ENCODE results near the gene GRK5.

Gene GRK5

DNA sequence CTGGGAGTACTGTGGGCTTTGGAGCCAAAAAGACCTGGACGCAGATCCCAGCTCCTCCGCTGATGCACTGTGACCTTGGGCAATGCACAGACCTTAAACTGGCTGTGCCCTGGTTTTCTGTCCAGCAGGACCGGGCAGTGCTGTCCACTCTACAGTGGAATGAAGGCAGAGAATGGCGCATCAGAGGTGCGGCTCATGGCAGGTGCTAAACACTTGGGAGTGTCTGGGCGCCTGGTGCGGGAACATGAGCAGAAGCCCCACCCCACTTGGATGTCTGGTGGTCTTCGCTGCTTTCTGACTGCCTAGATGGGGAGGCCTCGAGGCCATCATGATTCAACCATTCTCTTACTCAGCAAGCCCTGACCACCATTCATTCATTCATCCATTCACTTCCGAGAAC is 153.7 kb downstream of the GRK5 start:
- no peak overlapping the region for H3K9ac ChIP-seq (ENCODE audit: low read length)
- no peaks in the 10 kb centered on the region for H3K27me3 ChIP-seq (ENCODE audit: control insufficient read depth in 1 of 2, insufficient read depth in 2 of 2, low read length in 2 of 2)
- no peak overlapping the region for H3K4me3 ChIP-seq (ENCODE audit: low read depth in 1 of 2, low read length in 2 of 2)
- no peaks in the 10 kb centered on the region for H3K36me3 ChIP-seq (ENCODE audit: insufficient read depth, low read length)
- H3K9me3 ChIP-seq (ENCODE audit: low read length), result no peaks in the 10 kb centered on the region
- H3K4me1 ChIP-seq (ENCODE audit: insufficient read depth, low read length), result peaks cover 26% of the 10 kb centered on the region
- no peak overlapping the region for H3K27ac ChIP-seq (ENCODE audit: low read depth, low read length)

- no peaks in the 10 kb centered on the region for H3K36me3 ChIP-seq (ENCODE audit: insufficient read depth, low read length)
- H3K27me3 ChIP-seq (ENCODE audit: control insufficient read depth in 1 of 2, insufficient read depth in 2 of 2, low read length in 2 of 2), result no peaks in the 10 kb centered on the region
- H3K27ac ChIP-seq (ENCODE audit: low read depth, low read length), result no peak overlapping the region
- H3K4me1 ChIP-seq (ENCODE audit: insufficient read depth, low read length), result peaks cover 26% of the 10 kb centered on the region
- H3K9ac ChIP-seq (ENCODE audit: low read length), result no peak overlapping the region
- no peaks in the 10 kb centered on the region for H3K9me3 ChIP-seq (ENCODE audit: low read length)
- no peak overlapping the region for H3K4me3 ChIP-seq (ENCODE audit: low read depth in 1 of 2, low read length in 2 of 2)
These were observed 154.8 kb downstream of the GRK5 start for GRCh38 chr10:119362122-119362521.

GRCh38 chr10:119364645-119365600 is 157.6 kb downstream of the GRK5 start:
- H3K27ac ChIP-seq (ENCODE audit: low read depth, low read length), result no peak overlapping the region
- no peak overlapping the region for H3K4me3 ChIP-seq (ENCODE audit: low read depth in 1 of 2, low read length in 2 of 2)
- no peak overlapping the region for H3K9ac ChIP-seq (ENCODE audit: low read length)
- H3K9me3 ChIP-seq (ENCODE audit: low read length), result no peaks in the 10 kb centered on the region
- no peaks in the 10 kb centered on the region for H3K36me3 ChIP-seq (ENCODE audit: insufficient read depth, low read length)
- no peaks in the 10 kb centered on the region for H3K27me3 ChIP-seq (ENCODE audit: control insufficient read depth in 1 of 2, insufficient read depth in 2 of 2, low read length in 2 of 2)
- H3K4me1 ChIP-seq (ENCODE audit: insufficient read depth, low read length), result peaks cover 30% of the 10 kb centered on the region

DNA sequence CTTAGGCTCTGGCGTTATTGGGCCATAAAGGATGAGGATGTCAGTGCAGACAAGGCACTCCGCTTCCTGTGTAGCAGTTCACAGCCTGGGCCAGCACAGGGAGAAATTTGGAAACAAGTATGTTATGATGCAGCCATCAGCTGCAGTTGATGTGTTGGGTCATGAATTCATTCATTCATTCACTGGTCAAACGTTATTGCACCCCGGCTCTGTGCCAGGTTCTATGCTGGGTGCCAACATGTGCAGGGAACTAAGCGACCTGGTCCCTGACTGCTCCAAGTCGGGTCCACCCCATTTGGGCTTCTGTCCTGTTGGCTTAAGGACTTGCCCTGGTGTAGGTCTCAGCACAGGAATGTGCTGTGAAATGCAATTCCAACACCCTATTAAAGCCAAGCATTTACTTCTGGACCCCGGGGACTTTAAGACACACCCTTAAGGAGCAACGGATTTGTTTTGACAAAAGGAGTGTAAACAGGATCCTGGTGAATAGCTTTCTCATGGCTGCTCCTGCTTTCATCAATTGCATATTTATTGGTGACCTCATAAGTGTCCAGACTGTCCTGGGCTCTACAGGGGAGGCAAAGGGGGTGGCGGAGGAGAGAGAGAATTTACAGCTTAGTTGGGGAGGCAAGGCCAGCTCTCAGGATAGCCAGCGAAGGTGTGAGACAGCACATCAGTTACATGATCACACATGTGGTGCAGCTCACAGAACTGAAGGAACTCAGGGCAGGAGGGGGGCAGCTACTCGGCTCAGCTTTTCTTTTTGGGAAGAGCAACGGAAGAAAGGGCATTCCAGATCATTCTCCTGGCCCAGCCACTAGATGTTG is 158.6 kb downstream of the GRK5 start:
- Histone ChIP-seq H3K4me1 (ENCODE audit: insufficient read depth, low read length) (peaks cover 33% of the 10 kb centered on the region), H3K27me3 (ENCODE audit: control insufficient read depth in 1 of 2, insufficient read depth in 2 of 2, low read length in 2 of 2) (no peaks in the 10 kb centered on the region), H3K9me3 (ENCODE audit: low read length) (no peaks in the 10 kb centered on the region), H3K27ac (ENCODE audit: low read depth, low read length) (no peak overlapping the region), H3K9ac (ENCODE audit: low read length) (no peak overlapping the region), H3K36me3 (ENCODE audit: insufficient read depth, low read length) (no peaks in the 10 kb centered on the region), H3K4me3 (ENCODE audit: low read depth in 1 of 2, low read length in 2 of 2) (no peak overlapping the region)

DNA sequence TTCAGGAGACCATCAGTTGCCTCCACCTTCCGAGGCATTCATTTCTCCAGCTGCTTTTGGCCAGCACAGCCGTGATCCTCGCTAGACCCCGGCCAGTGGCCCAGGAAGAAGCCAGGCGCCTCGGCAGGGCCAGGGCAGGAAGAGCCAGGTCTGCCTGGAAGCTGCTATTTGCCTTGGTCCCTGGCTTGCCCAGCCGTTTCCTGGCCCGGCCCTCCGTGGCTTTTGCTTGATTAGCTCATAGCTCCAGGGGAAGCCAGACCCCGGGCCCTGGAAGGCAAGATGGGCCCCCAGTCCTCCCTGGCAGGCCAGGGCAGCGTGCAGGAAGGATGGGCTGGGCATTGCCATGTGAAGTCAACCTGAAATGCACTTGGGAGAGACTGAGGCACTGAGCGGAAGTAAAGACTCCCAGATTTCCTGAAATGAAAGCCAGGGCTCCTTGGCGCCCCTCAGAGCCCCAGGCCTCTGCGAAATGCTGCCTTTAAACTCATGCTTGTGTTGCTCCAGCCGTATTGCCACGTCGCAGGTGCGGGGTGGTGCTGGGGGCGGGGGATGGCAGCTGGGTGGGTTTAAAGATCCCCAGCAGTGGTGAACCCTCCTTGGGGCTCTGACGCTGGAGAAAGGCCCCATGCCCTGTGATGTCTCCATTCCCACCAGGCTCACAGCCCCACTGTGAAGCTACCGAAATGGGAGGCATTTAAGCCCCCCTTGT is 160.6 kb downstream of the GRK5 start:
- no peaks in the 10 kb centered on the region for H3K9me3 ChIP-seq (ENCODE audit: low read length)
- H3K27me3 ChIP-seq (ENCODE audit: control insufficient read depth in 1 of 2, insufficient read depth in 2 of 2, low read length in 2 of 2), result no peaks in the 10 kb centered on the region
- no peak overlapping the region for H3K27ac ChIP-seq (ENCODE audit: low read depth, low read length)
- H3K9ac ChIP-seq (ENCODE audit: low read length), result no peak overlapping the region
- H3K4me3 ChIP-seq (ENCODE audit: low read depth in 1 of 2, low read length in 2 of 2), result no peak overlapping the region
- H3K4me1 ChIP-seq (ENCODE audit: insufficient read depth, low read length), result peaks cover 33% of the 10 kb centered on the region
- no peaks in the 10 kb centered on the region for H3K36me3 ChIP-seq (ENCODE audit: insufficient read depth, low read length)

GRCh38 chr10:119368581-119368980 is 161.2 kb downstream of the GRK5 start:
- Histone ChIP-seq H3K4me1 (ENCODE audit: insufficient read depth, low read length) (peaks cover 33% of the 10 kb centered on the region), H3K4me3 (ENCODE audit: low read depth in 1 of 2, low read length in 2 of 2) (peak overlapping the region in 1 of 2 donors; percentile 11), H3K36me3 (ENCODE audit: insufficient read depth, low read length) (no peaks in the 10 kb centered on the region), H3K9me3 (ENCODE audit: low read length) (no peaks in the 10 kb centered on the region), H3K27ac (ENCODE audit: low read depth, low read length) (no peak overlapping the region), H3K27me3 (ENCODE audit: control insufficient read depth in 1 of 2, insufficient read depth in 2 of 2, low read length in 2 of 2) (no peaks in the 10 kb centered on the region), H3K9ac (ENCODE audit: low read length) (no peak overlapping the region)

DNA sequence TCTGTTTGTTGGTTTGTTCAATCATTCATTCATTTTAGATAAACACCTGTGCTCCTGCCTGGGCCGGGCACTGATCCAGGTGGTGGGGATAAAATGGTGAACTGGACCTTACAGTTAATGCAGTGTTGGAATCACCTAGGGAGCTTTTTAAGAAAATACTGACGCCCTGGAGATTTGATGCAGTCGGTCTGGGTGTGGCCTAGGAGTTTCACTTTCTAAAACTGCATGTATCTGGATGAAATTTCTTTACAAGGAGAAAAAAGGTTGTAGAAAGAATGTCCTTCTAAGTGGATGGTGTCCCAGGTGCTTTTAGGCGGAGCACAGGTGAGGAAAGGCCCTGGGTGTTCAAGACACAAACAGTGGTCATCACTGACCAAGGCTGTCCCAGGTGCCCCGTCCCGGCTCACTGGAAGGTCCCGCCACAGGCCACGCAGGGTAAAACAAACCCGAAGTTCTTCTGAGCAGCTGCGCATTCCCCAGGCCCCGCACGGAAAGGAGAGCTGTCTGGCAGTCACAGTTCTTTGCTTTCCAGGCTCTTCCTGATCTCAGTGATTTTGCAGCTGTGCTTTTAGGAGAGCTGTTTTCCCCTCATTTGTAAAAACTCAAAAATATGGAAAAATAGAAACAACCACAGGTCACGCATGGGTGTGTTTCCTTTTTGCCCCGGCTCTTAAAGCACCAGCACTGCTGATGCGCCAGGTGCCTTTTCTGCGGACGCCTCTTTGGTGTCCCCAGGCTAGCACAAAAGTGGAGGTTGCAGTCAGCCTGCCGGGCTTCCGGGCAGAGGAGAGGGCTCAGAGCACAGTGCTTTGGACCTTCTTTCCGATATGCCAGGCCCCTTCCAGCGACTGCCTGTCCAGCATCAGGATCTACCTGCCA is 161.9 kb downstream of the GRK5 start:
- Histone ChIP-seq H3K27ac (ENCODE audit: low read depth, low read length) (peak overlapping the region; percentile 17), H3K9ac (ENCODE audit: low read length) (no peak overlapping the region), H3K4me1 (ENCODE audit: insufficient read depth, low read length) (peaks cover 33% of the 10 kb centered on the region)

GRCh38 chr10:119370111-119370741 is 162.9 kb downstream of the GRK5 start:
- Histone ChIP-seq H3K27me3 (ENCODE audit: control insufficient read depth in 1 of 2, insufficient read depth in 2 of 2, low read length in 2 of 2) (no peaks in the 10 kb centered on the region), H3K4me1 (ENCODE audit: insufficient read depth, low read length) (peaks cover 30% of the 10 kb centered on the region), H3K9me3 (ENCODE audit: low read length) (no peaks in the 10 kb centered on the region), H3K4me3 (ENCODE audit: low read depth in 1 of 2, low read length in 2 of 2) (no peak overlapping the region), H3K27ac (ENCODE audit: low read depth, low read length) (no peak overlapping the region), H3K36me3 (ENCODE audit: insufficient read depth, low read length) (no peaks in the 10 kb centered on the region), H3K9ac (ENCODE audit: low read length) (no peak overlapping the region)

More for the DNA sequence above, 161.9 kb downstream of the GRK5 start:
- peak overlapping the region in 1 of 2 donors; percentile 11 for H3K4me3 ChIP-seq (ENCODE audit: low read depth in 1 of 2, low read length in 2 of 2)
- no peaks in the 10 kb centered on the region for H3K27me3 ChIP-seq (ENCODE audit: control insufficient read depth in 1 of 2, insufficient read depth in 2 of 2, low read length in 2 of 2)
- no peaks in the 10 kb centered on the region for H3K36me3 ChIP-seq (ENCODE audit: insufficient read depth, low read length)
- H3K9me3 ChIP-seq (ENCODE audit: low read length), result no peaks in the 10 kb centered on the region

DNA sequence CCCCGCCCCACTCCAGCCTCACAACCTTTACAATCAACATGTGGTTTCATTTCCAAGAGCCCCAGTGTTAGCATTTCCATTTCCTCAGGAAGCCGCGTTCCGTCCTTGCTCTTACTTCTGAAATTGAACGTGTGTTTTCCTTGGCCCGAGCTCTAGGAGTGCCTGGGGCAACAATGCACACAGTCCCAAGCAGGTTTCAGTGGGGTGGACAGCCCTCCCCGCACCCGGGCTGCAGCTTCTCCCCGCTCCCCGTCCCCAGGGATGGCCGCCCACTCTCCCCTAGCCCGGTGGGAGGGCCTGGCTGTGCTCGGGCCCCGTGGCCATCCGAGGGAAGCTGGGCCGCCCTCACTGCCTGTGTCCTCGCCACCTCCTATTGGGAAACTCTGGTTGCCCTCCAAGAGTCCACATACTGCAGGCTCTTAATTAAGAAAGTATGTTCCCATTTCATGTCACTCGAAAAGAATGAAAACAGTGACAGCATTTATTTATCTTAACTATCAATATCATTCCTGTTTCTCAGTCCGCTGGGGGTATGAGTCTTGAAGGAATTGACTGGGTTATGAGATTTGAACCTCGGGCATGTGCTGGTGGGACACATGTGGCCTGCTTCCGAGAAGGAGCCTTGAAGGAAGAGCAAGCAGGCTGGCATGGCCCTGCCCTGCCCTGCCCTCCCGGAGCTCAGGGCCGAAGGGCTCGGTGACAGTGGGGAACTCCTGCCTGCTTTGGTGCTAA is 163.8 kb downstream of the GRK5 start:
- H3K9me3 ChIP-seq (ENCODE audit: low read length), result no peaks in the 10 kb centered on the region
- H3K36me3 ChIP-seq (ENCODE audit: insufficient read depth, low read length), result no peaks in the 10 kb centered on the region
- H3K4me3 ChIP-seq (ENCODE audit: low read depth in 1 of 2, low read length in 2 of 2), result no peak overlapping the region
- no peaks in the 10 kb centered on the region for H3K27me3 ChIP-seq (ENCODE audit: control insufficient read depth in 1 of 2, insufficient read depth in 2 of 2, low read length in 2 of 2)
- H3K27ac ChIP-seq (ENCODE audit: low read depth, low read length), result no peak overlapping the region
- H3K4me1 ChIP-seq (ENCODE audit: insufficient read depth, low read length), result peaks cover 26% of the 10 kb centered on the region
- H3K9ac ChIP-seq (ENCODE audit: low read length), result no peak overlapping the region
